Gastrocnemius medialis (tissue), 4 donors: ENCODE results near the gene CNNM2. TPM values are rescaled to one million over a fixed set of nuclear protein-coding genes. Genes with fewer than 3 reads are reported as not detected.

Experiments used
- ATAC-seq, 2 donors: fragments of 150-250 bp; one replicate each; pipeline ENCODE4 v1.9.1; 2016
- DNase-seq, 2 donors: peaks; one replicate each; pipeline ENCODE4 v3.0.0-alpha.2; 2019
- H3K27ac ChIP-seq, 4 donors: fragments of 200-600 bp; sonication (generic); 1 replicate in 1 of 4; 2 replicates in 3 of 4; pipeline ENCODE4 v1.5.1; 2016 to 2018; ENCODE audit warnings: mild to moderate bottlenecking in 2 of 4, moderate library complexity in 1 of 4
- H3K27me3 ChIP-seq, 3 donors: fragments of 200-600 bp; sonication (generic) in 2 of 3; 1 replicate in 1 of 3; 2 replicates in 2 of 3; pipeline versions ENCODE4 v1.5.1 to v1.6.0; 2016 to 2019; ENCODE audit warnings: mild to moderate bottlenecking in 1 of 3, moderate library complexity in 1 of 3
- H3K36me3 ChIP-seq, 2 donors: fragments of 200-600 bp; sonication (generic) in 1 of 2; one replicate each; pipeline ENCODE4 v1.5.1; 2017 to 2018
- H3K4me1 ChIP-seq, 2 donors: fragments of 200-600 bp; sonication (generic) in 1 of 2; one replicate each; pipeline ENCODE4 v1.5.1; 2016 to 2017; ENCODE audit warnings: mild to moderate bottlenecking in 2 of 2
- H3K4me3 ChIP-seq, 4 donors: fragments of 200-600 bp; sonication (generic) in 3 of 4; 1 replicate in 1 of 4; 2 replicates in 3 of 4; pipeline ENCODE4 v1.5.1; 2016 to 2019; ENCODE audit warnings: mild to moderate bottlenecking in 2 of 4
- H3K9me3 ChIP-seq, 3 donors: fragments of 200-600 bp; sonication (generic) in 2 of 3; 1 replicate in 1 of 3; 2 replicates in 2 of 3; pipeline ENCODE4 v1.5.1; 2016 to 2019
- POLR2A ChIP-seq, 2 donors: fragments of 450-650 bp; IDR thresholded peaks; one replicate each; pipeline ENCODE4 v1.6.1; 2017; ENCODE audit warnings: antibody characterized with exemption in 2 of 2, mild to moderate bottlenecking in 2 of 2, moderate library complexity in 2 of 2
- in situ Hi-C, 4 donors: fragments of 200-750 bp; cut with MboI; loops; one replicate each; pipeline versions ENCODE4 v1.15.0 to v1.8.0; 2017; ENCODE audit warnings: low sequenced_read_pairs in 4 of 4
- intact Hi-C: fragments of 100-400 bp; cut with DNase I; formaldehyde crosslinking; loops from one replicate; pipeline ENCODE4 v1.15.1; 2023; ENCODE audit warnings: low total_unique reads
- total RNA-seq, 4 donors: library from RNA; depleted of rRNA; stranded (reverse); fragments of >200 nt; gene quantifications; one replicate each; pipeline versions ENCODE4 v1.1.0 to v1.2.3, GENCODE V29; 2016
- TF ChIP-seq, protein P1 (sequence below), 5 experiments: fragments of 450-650 bp in 3 of 5; fragments of 200-600 bp in 2 of 5; sonication (generic) in 2 of 5; IDR thresholded peaks in 4 of 5; conservative IDR thresholded peaks in 1 of 5; 1 replicate in 4 of 5; 2 replicates in 1 of 5; pipeline ENCODE4 v1.5.1; 2016 to 2019; ENCODE audit warnings: antibody characterized with exemption in 5 of 5, mild to moderate bottlenecking in 3 of 5, moderate library complexity in 3 of 5

Gene CNNM2
- total RNA-seq, 4 donors from 2014 or later = 1.1 to 3.2 (median 2.0) TPM

DNA sequence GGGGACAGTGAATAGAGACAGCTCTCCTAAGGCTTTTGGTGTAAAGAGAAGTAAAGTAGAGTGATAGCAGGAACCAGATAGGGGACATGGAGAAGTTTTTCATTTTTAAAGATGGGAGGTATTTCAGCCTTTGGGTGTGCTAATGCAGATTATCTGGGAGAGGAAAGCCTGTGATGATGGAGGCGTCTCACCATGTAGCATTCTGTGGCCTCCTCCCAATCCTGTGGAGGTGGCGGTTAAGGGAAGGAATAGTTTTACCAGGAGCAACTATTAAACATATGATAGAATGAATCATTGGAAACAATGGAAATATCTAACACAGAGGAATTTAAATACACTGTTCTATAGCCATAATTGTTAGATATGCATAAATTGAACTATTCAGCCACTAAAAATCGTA is 101.3 kb downstream of the CNNM2 start:
- Histone ChIP-seq H3K4me1 (peaks cover 0 to 5% of the 10 kb centered on the region in 2 donors), H3K27ac (no peak overlapping the region), H3K36me3 (no peaks in the 10 kb centered on the region), H3K27me3 (no peaks in the 10 kb centered on the region), H3K9me3 (no peaks in the 10 kb centered on the region), H3K4me3 (no peak overlapping the region)
- TF ChIP-seq, protein P1, sequence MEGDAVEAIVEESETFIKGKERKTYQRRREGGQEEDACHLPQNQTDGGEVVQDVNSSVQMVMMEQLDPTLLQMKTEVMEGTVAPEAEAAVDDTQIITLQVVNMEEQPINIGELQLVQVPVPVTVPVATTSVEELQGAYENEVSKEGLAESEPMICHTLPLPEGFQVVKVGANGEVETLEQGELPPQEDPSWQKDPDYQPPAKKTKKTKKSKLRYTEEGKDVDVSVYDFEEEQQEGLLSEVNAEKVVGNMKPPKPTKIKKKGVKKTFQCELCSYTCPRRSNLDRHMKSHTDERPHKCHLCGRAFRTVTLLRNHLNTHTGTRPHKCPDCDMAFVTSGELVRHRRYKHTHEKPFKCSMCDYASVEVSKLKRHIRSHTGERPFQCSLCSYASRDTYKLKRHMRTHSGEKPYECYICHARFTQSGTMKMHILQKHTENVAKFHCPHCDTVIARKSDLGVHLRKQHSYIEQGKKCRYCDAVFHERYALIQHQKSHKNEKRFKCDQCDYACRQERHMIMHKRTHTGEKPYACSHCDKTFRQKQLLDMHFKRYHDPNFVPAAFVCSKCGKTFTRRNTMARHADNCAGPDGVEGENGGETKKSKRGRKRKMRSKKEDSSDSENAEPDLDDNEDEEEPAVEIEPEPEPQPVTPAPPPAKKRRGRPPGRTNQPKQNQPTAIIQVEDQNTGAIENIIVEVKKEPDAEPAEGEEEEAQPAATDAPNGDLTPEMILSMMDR (IDR thresholded peaks at IDR 0.05 in 4 of 5, conservative IDR thresholded peaks at IDR 0.05 in 1 of 5) = no peak
- intact Hi-C loops (no loop called here), in situ Hi-C loops (no loop called here)
- ATAC-seq (no peak), DNase-seq (no peak)

DNA sequence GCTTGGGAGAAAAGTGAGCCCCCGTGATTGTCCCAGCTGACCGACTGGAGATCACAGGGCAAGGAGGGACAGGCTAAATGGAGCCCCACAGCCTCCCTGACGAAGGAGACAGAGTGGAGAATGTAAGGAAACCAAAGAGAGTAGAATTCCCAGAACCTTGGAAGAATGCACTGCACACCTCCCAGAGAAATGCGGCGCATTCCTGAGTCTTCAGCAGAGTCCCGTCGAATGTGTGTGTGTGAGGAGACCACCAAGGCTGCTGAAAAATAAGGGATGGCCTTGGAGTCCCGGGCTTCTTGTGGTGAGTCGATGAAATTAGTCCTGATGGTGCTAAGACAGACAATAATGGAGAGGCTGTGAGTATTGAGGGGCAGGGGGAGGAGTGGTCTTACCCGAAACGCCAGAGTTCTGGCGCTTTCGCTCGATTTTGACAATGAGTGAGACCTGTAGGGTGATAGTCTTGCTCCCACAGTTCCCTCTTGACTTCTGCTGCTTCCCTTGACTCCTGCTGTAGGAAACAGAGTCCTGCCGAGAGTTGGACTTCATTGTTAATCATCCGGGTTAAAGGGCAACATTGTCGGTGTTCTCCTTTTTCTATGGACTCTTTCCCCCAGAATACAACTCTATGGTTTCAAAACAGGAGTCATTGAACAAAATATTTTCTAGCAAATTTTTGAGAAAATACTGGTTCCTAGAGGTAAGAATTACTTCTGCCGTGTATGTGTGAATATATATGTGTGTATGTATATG is 103.2 kb downstream of the CNNM2 start:
- Histone ChIP-seq H3K36me3 (no peaks in the 10 kb centered on the region), H3K27me3 (no peaks in the 10 kb centered on the region), H3K4me1 (peaks cover 0 to 3% of the 10 kb centered on the region in 2 donors), H3K27ac (no peak overlapping the region), H3K9me3 (no peaks in the 10 kb centered on the region), H3K4me3 (no peak overlapping the region)
- intact Hi-C loops = no loop called here
- TF ChIP-seq POLR2A (IDR thresholded peaks at IDR 0.05) = no peak
- TF ChIP-seq, protein P1 (IDR thresholded peaks at IDR 0.05 in 4 of 5, conservative IDR thresholded peaks at IDR 0.05 in 1 of 5) = no peak
- in situ Hi-C loops = no loop called here
- ATAC-seq (no peak), DNase-seq (no peak)

DNA sequence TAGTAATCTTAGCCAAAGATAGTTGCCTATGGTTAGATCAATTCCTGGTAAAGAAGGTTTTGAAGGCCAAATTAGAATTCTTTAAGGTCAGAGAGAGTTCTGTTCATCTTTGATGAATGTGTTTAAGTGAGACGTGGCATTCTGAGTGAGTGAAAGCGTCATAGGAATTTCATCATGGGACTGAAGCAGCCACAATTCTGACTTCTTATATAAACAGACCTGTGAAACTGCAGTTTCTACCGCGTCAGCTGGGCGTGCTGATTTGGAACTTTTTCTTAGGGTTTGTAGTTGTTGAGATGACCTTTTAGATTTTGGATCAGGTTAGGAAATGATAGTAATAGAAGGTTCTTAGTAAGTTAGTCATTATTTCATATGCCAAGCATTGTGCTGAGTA is 103.8 kb downstream of the CNNM2 start:
- ATAC-seq = no peak
- Histone ChIP-seq H3K36me3 (no peaks in the 10 kb centered on the region), H3K4me1 (no peaks in the 10 kb centered on the region), H3K4me3 (no peak overlapping the region), H3K27ac (no peak overlapping the region), H3K27me3 (no peaks in the 10 kb centered on the region), H3K9me3 (no peaks in the 10 kb centered on the region)
- intact Hi-C loops (no loop called here), in situ Hi-C loops (no loop called here)
- TF ChIP-seq POLR2A (IDR thresholded peaks at IDR 0.05) = no peak
- TF ChIP-seq, protein P1 (IDR thresholded peaks at IDR 0.05 in 4 of 5, conservative IDR thresholded peaks at IDR 0.05 in 1 of 5) = no peak
- no peak for DNase-seq

DNA sequence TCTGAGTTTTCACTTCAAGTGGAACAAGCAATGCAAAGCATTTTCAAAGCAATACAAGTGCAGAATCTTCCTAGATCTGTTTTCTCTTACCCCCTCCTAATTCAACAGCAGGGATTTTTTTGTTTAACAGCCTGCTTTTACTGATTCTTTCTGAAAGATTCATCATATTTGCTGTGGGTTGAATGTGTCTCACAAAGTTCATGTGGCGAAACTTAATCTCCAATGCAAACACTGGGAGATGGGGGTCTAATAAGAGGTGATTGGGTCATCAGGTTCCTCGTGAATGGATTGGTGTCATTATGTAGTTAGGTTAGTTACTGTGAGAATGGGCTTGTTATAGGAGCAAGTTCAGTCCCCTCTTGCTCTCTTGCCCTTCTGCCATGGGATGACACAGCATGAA is 107.6 kb downstream of the CNNM2 start:
- Histone ChIP-seq H3K27ac (no peak overlapping the region), H3K4me3 (no peak overlapping the region), H3K9me3 (no peaks in the 10 kb centered on the region), H3K36me3 (no peaks in the 10 kb centered on the region), H3K4me1 (no peaks in the 10 kb centered on the region), H3K27me3 (no peaks in the 10 kb centered on the region)
- in situ Hi-C loops = no loop called here
- TF ChIP-seq, protein P1 (IDR thresholded peaks at IDR 0.05 in 4 of 5, conservative IDR thresholded peaks at IDR 0.05 in 1 of 5) = no peak
- no peak for TF ChIP-seq POLR2A (IDR thresholded peaks at IDR 0.05)
- ATAC-seq (no peak), DNase-seq (no peak)
- intact Hi-C loops = no loop called here

DNA sequence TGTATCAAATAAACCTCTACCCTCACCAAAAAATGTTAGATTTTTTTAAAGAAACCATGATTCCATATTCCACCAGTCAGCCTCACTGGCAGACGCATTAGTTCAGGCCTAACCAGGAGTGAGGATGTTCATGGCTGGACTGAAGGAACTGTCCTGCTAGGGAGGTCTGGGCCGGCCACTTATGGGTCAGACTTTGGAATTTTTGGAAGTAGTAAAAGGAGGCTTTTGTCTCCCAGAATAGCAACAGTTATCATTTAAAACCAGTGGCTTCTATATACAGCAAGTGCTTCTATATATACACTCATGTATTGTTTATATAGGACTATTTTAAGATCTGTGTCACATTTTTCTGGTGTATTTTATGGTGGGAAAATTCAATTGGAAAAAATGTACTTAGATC is 120.5 kb downstream of the CNNM2 start:
- Histone ChIP-seq H3K4me3 (no peak overlapping the region), H3K27me3 (no peaks in the 10 kb centered on the region), H3K4me1 (no peaks in the 10 kb centered on the region), H3K27ac (no peak overlapping the region), H3K9me3 (no peaks in the 10 kb centered on the region), H3K36me3 (no peaks in the 10 kb centered on the region)
- ATAC-seq (no peak), DNase-seq (no peak)
- intact Hi-C loops (no loop called here), in situ Hi-C loops (no loop called here)
- TF ChIP-seq, protein P1 (IDR thresholded peaks at IDR 0.05 in 4 of 5, conservative IDR thresholded peaks at IDR 0.05 in 1 of 5) = no peak
- TF ChIP-seq POLR2A (IDR thresholded peaks at IDR 0.05) = no peak
